GM18907 (cell line): Measurements from ENCODE around the gene GBF1.

ENCODE experiments used
- ATAC-seq: cut with Tn5 transposase; IDR thresholded peaks from one replicate; pipeline ENCODE4 v1.9.1; 2021; ENCODE audit warnings: mild to moderate bottlenecking, moderate library complexity; ENCODE audit not compliant: unreplicated experiment

Gene GBF1

DNA sequence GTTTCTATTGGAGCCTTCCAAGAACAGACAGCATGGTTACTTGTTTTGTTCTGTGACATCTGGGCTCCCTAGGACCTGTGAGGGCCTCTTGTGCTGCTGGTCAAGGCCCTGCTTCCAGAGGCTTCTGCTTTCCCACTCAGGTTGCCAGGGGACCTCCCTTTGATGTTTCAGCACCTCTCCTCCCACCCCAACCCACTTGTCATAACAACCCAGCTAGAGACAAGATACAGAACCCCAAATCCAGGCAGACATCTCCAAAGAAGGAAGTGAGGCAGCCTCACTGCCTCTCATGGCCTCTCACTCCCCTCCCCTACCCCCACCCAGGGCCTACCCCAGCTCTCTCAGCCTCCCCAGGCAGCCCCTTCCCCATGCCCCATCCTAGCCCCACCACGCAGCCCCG is 161.5 kb downstream of the GBF1 start:
- ATAC-seq = no peak

DNA sequence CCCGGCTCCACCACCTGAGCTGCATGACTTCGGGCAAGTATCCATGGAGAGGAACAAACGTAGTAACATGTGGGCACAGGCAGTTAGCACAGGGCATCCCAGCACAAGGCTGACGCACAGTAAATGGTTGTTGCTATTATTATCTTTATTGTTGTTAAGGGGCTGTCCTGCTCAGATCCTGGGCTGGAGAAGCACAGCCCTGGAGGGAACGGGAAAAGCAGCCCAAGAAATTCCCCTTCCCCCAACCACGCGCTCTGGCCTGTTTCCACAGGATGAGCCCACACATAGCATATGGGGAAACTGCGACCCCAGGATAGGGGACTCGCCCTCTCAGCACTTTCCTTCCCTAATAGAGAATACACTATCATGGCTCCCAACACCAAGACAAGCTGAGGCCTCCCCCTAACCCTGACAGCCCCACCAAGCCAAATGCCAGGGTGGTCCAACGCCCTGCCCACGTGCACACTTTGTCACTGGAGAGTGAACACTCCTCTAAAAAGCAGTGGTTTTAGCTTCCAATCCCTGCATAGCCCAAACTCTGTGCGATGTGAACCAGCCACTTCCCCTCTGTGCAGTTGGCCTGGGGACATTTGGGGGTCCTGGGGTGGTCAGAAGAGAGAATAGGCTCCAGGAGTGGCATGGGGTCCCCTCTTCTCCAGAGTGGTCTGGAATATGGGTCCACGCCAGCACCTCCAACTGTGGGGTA is 162.2 kb downstream of the GBF1 start:
- no peak for ATAC-seq

DNA sequence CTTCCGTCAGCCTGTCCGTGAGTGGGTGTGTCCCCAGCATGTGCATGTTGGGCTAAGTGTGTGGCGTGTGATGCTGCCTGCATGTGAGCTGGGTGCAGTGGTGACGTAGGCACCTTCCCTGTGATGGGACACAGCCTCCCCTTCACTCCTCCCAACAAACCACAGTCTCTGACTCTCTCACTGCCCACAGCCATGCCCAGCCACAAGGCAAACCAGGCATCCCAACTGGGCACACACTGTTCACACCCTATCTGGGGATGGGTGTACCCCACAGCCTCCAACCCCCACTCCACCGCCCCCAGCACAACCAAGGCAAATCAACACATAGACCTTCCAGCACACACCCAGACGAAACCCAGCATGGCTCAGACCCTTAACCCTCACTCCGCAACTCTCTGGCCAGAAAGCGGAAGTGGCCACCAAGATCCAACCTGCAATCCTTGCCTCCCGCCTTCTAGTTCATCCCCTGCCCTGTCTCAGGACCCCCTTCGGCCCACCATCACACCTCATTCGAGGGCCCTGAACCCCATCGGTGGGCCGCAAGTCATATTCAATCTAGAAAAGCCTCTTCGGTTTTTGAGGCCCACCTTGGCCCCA is 162.9 kb downstream of the GBF1 start:
- ATAC-seq = no peak

DNA sequence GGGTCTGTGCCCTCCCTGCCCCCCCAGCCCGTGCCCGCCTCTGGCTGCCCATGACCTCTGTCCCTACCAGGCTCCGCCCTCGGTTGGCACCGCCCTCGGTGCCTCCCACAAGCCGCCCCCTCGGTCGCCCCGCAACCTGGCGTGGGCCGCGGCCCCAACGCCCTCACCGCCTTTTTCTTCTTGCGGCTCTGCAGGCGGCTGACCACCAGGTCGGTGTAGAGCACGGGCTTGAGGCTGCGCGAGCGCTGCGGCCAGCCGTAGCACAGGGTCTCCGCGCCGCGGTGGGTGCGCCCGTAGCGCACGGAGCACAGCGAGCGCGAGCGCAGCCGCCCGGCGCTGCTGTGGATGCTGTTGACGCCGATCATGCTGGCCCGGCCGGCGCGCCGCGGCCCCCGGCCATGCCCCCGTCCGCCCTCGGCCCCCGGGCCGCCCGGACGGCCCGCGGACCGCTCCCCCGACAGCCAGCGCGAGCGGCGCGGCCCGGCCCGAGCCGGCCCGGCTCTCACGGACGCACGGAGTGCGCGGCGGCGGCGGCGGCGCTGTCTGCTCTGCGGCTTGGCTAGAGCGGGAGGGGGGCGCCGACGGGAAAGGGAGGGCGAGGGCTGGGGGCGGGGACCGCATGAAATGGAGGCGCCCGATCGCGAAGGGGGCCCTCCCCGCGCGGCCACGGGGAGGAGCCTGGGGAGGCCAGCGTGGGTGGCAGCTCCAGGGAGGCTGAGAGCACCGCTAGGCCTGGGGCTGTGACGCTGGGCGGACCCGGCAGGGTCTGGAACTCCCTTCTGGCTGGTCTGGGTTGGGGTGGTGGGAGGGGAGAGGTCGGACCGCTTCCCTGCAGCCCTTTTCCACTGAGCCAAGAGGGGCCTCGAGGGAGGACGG is 163.6 kb downstream of the GBF1 start:
- ATAC-seq = no peak

DNA sequence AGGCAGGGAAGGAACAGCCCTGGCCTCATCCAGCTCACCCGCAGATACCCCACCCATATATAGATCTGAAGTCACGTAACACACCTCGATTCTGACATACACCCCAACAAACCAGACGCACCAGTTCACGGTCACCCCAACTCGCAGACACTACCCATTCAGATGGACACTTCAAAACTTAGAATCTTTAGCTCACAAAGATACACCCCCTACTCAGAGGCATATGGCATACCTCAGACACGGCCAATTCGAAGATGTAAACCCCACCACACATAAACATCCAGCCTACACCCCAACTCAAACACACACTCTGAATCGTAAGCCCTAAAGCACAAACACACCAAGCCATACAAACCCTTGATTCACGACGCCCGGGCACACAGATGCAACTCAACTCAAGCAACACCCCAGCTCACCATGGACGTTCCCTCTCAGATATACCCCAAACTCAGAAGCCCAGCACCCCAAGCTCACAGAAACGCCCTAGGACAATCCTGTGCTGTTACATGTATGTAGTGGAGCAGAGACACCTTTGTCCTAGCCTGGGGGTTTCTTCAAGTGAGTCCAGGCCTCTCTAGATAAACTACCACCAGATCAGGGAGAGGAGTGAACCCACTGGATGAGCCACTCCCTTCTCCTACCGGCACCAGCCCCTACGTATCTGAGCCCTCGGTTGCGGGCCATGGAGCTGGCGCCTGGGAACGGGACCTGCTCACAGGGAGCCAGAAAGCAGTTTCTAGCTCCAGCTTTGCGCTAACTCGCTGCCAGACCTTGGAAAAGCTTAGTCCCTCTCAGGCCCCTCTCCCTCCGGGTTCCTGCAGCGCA is 164.5 kb downstream of the GBF1 start:
- ATAC-seq = no peak

DNA sequence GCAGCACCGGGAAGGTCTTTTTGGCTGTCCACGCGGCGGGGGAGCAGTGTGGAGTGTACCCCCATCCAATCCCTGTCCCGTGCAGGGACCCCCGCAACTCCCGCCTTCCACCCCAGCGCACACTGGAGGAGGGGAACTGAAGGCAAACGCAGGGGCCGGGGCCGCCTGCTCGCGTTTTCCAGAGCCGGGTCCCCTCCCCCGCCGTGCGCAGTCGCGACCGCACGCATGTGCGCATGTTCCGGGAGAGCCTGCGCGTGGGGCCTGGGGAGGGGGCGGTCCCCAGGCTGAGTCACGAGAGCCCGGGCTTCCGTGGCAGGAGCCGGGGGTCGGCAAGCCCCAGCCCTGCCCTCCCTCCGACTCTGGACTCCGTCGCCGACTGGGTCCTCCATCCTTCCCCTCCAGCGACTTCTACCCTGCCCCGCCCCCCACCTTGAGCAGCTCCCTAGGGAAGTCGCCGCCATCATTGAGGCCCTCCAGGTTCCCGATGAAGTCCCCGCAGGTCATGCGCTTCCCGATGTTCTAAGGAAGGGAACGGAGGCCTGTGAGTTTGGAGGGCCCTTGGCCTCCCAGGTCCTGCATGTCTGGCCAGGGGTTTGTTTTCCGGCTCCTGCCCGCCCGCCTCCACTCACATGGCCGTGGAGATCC is 165.2 kb downstream of the GBF1 start:
- ATAC-seq = no peak

DNA sequence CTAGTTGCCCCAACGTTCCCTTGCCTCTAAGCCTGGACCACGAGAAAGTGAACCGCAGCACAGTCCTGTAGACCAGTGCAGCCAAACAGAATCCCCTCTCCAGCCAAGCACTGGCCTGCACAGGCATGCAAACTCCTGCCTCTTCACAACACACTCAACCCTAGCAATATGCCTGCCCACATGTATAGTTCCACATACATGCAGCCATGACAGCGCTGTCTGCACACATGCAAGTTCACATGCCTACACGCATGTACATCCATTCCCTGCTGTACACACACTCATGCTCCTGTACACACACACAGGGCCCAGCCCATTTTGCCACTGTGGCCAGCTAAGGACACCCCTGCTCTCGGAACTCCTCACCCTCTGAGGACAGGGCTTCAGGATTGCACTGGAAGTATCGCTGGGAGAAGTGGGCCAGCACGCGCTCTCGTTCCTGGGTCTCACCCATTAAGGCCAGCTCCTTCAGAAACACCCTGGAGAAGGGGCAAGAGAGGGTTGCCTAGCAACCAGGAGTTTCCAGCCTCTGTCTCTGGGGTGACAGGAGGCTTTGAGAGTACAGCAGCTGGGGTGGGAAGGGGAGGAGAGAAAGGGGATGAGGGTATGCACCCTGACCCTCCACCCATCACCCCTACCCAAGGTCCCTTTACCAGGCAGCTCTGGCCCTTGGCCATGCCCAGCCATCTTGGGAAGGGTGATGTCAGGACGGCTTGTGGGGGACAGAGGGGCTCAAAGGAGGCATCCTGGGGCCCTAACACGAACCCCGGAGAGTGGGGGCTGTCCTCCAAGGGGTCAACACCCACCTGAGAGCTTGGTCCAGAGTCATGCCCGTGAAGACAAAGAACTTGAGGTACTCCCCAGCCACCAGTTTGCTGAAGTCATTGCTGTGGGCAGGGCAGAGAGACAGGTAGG is 166.3 kb downstream of the GBF1 start:
- ATAC-seq = no peak

DNA sequence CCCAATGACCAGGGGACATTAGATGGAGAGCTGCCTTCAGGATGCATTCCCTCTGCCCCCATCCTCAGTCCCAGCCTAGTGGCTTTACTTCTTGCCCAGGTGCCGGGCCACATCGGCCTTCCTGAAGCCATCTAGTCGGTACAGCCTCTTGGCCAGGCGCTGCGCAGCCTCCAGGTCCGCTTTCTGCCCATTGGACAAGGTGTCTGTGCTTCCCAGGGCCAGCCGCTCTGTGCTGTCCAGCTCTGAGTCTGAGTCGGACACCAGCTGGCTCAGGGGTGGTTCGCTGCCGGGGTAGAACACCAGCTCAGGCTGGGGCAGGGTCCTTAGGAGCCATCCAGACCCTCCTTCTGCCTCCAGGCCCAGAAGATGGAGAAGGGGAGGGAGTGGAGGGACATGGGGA is 167.0 kb downstream of the GBF1 start:
- ATAC-seq = no peak

DNA sequence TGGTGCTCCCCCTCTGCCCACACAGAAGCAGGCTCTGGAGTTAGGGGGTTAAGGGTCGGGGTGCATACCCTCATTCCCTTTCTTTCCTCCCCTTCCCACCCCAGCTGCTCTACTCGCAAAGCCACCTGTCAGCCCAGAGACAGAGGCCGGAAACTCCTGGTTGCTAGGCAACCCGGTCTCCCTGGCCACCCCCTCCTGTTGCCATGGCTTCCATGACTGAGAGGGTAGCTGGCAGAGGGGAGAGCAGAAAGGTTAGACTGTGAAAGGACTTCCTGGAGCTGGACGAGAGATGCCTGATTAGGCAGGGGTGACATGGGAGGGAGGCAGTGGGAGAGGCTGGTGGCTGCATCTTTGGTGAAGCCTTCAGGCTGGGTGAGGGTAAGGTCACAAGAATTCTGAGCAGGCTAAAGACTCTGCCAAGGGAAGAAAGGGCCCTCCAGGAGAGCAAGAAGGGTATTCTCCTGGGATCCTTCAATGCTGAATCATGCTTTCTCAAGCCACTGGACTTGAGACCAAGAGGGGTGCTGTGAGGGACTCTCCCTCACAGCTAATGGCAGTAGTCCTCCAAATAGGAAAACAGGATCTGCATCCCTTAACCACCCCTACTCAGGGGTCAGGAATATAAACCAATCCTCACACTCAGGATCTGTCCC is 167.8 kb downstream of the GBF1 start:
- no peak for ATAC-seq

DNA sequence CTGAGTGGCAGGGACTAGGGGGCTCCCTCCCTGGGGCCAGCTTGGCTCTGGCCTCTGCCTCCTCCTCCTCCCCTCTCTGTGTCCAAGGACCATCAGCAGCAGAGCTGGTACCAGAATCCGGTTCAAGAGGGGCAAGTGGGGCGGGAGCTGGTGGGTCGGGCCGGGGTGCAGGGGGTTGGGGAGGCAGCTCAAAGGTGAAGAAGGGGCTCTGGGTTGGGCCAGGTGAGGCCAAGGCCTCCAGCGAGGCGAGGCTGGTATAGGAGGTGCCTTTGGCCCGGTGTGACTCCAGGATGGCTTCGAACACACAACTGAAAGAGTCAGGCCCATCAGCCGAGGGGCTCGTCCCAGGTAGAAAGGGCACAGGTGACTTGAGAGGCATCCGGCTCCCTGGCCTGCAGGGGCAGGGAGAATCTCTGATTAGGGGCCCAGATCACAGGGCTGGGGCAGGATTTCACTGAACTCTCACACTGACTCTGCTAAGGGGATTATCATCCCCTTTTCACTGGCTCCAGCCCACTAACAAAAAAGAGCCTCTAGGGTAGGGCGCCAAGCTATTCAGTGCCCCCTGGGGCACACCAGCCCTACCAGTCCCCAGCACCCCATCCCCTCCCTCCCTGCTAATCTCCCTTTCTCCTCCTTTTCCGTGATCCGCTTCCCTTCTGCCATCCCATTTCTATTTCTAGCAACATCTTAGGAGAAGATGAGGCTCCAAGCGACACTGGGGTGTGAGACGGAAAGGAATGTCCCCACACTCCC is 168.7 kb downstream of the GBF1 start:
- ATAC-seq = no peak

DNA sequence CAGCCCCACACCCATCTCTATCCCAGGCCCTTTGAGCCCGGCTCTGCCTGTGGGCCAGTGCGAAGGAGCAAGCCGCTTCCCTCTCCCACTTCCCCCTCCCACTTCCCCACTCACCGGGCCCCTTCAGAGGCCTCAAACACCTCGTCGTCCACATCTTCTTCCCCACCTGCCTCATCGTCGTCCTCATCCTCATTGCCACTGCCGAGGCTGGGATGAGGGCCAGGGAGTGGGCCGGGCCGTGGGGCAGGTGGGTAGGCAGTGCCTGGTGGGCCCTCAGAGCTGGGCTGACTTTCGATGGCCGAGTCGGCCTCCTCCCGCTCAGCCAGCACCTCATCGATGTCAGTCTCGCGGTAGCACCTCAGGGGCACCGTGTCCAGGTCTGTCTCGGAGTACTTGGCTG is 169.4 kb downstream of the GBF1 start:
- no peak for ATAC-seq

DNA sequence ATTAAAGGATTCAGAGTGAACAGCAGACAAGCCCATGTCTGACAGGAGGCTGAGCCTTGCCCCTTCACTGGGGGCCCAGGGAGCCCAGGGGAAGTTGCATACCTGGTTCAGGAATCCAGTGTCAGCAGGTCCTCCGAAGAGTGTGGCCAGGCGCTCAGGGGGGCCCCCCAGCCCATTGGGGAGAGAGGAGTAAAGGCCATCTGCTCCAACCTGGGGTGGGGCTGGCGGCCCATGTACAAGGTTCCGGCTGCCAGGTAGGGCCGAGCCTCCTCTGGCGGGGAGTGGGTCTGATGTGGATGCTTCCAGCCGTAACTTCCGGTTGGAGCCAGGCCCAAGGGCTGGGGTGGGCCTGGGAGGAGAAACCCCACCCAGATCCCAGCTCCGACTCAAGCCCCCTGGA is 171.0 kb downstream of the GBF1 start:
- ATAC-seq = no peak

DNA sequence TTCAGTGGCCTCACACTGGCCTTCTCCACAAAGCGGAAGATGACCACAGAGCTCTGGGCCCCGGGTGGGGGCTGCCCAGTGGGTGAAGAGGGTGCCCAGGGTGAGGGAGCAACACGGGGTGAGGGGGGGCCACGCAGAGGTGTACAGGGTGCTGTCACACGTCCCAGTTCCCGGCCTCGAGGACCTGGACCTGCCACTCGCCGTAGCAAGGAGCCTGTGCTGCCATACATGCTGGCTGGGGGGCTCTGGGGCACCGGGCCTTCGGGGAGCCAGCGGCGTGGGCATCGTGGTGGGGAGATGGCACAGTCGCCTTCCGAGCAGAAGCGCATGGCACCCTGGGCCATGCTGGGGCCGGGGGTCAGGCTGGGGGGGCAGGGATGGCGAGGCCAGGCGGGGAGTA is 171.4 kb downstream of the GBF1 start:
- no peak for ATAC-seq

DNA sequence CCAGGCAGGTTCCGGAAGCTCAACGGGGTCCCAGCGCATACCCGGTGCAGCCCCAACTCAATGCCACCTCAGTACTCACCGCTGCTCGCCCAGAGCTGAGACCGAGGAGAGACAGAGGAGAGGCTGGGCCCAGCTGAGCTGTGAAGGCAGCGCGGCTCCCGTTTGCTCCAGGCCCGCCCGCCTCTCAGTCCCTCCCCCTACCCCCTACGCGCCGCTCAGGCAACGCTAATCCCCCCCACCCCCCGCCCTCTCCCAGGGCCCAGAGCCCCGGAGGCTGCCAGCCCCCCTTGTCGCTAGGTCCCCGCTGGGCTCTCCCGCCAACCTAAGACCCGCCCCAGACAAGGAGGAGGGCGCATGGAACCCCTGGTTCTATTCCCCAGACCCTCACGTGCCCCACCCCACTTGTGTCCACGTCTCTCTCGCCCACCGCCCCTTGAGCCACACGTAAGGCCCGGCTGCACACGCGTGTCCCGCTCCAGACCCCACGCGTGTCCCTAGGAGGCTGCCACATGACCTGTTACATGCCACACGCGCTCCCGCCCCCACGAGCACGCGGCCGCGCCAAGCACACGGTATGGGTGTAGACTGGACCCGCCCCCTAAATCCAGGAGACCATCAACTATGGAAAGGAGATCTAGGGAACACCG is 173.4 kb downstream of the GBF1 start, which contains the start of gene PSD:
PSD (minus strand) TSS at position 164 of the 647 bp plus-strand sequence. CDS start 1,747 bp downstream, outside the sequence.
- ATAC-seq = no peak

DNA sequence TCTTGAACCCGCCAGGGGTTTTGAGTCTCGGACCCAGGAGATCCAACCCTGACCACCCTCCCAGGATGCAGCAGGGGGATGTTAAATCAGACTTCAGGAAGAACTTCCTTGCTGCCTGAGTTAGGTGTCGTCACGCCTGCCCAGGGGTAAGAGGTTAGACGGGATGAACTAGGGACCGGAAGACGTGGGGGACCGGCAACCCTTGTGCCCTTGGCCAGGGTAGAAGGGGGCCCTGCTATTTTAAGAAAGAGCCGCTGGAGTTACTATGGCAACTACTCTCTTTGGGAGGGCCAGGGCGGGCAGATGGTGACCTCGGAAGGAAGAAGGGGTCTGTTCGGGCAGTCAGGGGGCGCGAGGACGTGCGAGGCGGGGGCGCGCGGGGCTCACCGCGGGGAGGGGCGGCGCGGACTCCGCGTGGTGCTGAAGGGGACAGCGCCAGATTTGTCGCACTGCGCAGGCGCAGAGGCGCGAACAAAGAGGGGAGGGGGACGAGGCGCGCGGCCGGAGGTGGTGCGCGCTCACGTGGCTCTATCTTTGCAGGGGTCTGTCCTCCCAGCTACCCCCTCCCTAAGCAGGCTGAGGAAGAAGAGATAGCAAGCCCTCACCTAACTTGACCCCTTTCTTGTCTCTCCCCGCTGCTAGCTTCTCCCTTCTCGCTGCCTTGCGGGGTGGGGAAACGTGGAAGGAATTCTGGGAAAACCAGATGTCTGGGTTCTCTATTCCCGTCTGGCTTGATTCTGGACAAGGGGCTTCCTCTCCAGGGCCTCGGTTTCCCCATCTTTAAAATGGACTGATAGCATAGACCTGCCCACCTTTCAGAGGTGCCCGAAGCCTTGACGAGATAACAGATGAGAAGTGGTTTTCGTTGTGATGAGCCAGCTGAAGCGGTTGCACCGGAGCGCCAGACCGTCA is 174.2 kb downstream of the GBF1 start:
- no peak for ATAC-seq

DNA sequence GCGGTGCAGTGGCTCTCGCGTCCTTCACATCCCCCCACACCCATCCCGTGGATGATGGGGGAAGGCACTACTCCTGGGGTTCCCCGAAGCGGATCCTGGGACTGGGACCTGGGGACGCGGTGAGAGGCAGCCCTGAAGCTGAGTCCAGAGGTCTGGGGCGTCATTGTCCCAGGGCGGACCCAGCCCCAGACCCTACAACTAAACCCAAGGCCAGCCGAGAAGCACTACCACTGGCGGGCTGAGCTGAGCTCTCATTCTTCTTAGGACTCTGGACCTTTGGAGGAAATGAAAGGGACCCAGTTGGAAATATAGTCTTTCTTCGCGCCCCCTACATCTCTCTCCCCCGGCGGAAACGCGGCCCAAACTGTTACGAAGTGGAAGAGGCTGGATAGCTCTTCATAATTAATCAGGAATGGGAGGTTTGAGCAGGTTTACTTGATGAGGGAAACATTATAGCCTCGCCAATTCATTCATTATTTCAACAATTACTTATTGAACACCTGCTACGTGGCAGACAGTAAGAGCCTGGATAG is 174.9 kb downstream of the GBF1 start:
- no peak for ATAC-seq
